GM12874 (cell line): ENCODE results near the gene PDIA6.

Experiments
- CTCF ChIP-seq: IDR thresholded peaks from 2 replicates; pipeline ENCODE4 v1.5.1; 2011; ENCODE audit warnings: low read depth, mild to moderate bottlenecking, control low read depth, low read length, moderate library complexity; ENCODE audit not compliant: insufficient read depth

PDIA6 gene

GRCh38 chr2:10812362-10813162, at the start of gene PDIA6:
PDIA6 (minus strand) TSS chr2:10812785; CDS start chr2:10812696, 89 bp downstream.
- TF ChIP-seq CTCF = no peak

GRCh38 chr2:10862330-10862729, 49.7 kb upstream of the PDIA6 start:
- no peak for TF ChIP-seq CTCF

GRCh38 chr2:10861765-10862164, 49.2 kb upstream of the PDIA6 start:
- no peak for TF ChIP-seq CTCF

GRCh38 chr2:10860814-10861325, 48.3 kb upstream of the PDIA6 start:
- TF ChIP-seq CTCF = no peak

- no peak for TF ChIP-seq CTCF
Measured at GRCh38 chr2:10860081-10860813, 47.7 kb upstream of the PDIA6 start.

GRCh38 chr2:10859278-10859677, 46.7 kb upstream of the PDIA6 start:
- TF ChIP-seq CTCF = no peak

GRCh38 chr2:10848541-10848940, 36.0 kb upstream of the PDIA6 start:
- no peak for TF ChIP-seq CTCF
